CD4-positive, alpha-beta T cell treated with Interleukin-2 at 100 ng/mL for 4 hours (primary cell): ENCODE data around the gene SMYD5.

ENCODE experiments used
- DNase-seq: peaks from one replicate; pipeline ENCODE4 v3.0.0-alpha.2; 2020; ENCODE audit warnings: low spot score

Gene SMYD5

GRCh38 chr2:73238976-73239375, 24.9 kb downstream of the SMYD5 start:
- no peak for DNase-seq

- DNase-seq: no peak
Measured at GRCh38 chr2:73239776-73240175, 25.7 kb downstream of the SMYD5 start.

GRCh38 chr2:73243884-73244570, 30.0 kb downstream of the SMYD5 start:
- no peak for DNase-seq

GRCh38 chr2:73244580-73244979, 30.5 kb downstream of the SMYD5 start:
- DNase-seq: no peak

GRCh38 chr2:73246850-73247249, 32.8 kb downstream of the SMYD5 start:
- no peak for DNase-seq

GRCh38 chr2:73249636-73250035, 35.6 kb downstream of the SMYD5 start:
- no peak for DNase-seq

- DNase-seq: no peak
Measured at GRCh38 chr2:73250872-73251846, 37.1 kb downstream of the SMYD5 start.

GRCh38 chr2:73252238-73253027, 38.4 kb downstream of the SMYD5 start:
- no peak for DNase-seq

GRCh38 chr2:73253400-73253799, 39.4 kb downstream of the SMYD5 start:
- DNase-seq: no peak

GRCh38 chr2:73253901-73254300, 39.9 kb downstream of the SMYD5 start:
- DNase-seq: no peak

- DNase-seq: no peak
Measured at GRCh38 chr2:73254343-73255006, 40.4 kb downstream of the SMYD5 start.

- no peak for DNase-seq
Measured at GRCh38 chr2:73255007-73255644, 41.1 kb downstream of the SMYD5 start.

GRCh38 chr2:73255907-73256617, 42.0 kb downstream of the SMYD5 start:
- DNase-seq: no peak

GRCh38 chr2:73256618-73256922, 42.5 kb downstream of the SMYD5 start:
- DNase-seq: no peak

- DNase-seq: no peak
Measured at GRCh38 chr2:73257021-73257420, 43.0 kb downstream of the SMYD5 start.

- peak; percentile 7 for DNase-seq
Measured at GRCh38 chr2:73257425-73258125, 43.5 kb downstream of the SMYD5 start.

GRCh38 chr2:73258186-73258912, 44.3 kb downstream of the SMYD5 start:
- no peak for DNase-seq

- no peak for DNase-seq
Measured at GRCh38 chr2:73258913-73259215, 44.8 kb downstream of the SMYD5 start.

GRCh38 chr2:73259276-73259675, 45.2 kb downstream of the SMYD5 start:
- no peak for DNase-seq
